GM18870 (cell line): ENCODE data around the gene LRRFIP2.
"Not testable (repeated sequence)": the region's sequence is repeated elsewhere in the genome, so short reads cannot be mapped to it uniquely, and the experiment has no call there.

Experiments used
- ATAC-seq: cut with Tn5 transposase; IDR thresholded peaks from one replicate; pipeline ENCODE4 v1.9.1; 2021; ENCODE audit warnings: moderate library complexity; ENCODE audit not compliant: unreplicated experiment

LRRFIP2 gene

DNA sequence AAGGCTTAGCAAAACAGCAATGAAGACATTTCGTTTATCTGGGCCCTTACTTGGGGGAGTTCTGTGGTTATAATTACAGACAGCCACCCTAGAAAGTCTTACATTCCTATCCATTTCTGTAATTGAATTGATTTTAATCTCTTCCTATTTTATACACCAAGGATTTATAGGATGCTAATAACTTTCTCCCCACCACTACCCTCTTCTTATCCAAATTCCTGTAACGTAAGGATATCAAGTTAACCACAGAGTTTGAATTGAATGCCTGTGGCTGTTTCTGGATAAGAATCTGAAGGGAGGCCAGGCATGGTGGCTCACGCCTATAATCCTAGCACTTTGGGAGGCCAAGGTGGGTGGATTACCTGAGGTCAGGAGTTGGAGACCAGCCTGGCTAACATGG is 102.5 kb downstream of the LRRFIP2 start:
- ATAC-seq: no peak

- ATAC-seq: no peak
Measured at GRCh38 chr3:37068031-37068430, 106.4 kb downstream of the LRRFIP2 start.

DNA sequence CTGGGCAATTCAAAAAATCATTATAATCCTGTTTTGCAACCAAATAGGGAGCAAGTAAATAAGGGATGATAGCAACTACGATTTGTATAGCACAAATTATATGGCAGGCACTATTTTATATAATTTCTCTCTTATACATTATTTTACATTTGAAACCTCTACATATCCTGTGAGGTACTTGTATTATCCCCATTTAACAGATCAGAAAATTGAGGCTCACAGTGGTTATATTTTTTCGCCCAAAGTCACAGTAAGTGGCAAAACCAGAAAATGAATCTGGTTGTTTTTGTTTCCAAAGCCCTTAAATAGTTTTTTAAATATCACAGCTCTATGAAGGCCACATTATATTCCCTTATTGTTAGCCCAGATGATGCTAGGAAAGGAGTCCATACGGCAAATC is 106.8 kb downstream of the LRRFIP2 start:
- ATAC-seq: no peak

GRCh38 chr3:37064747-37065146 is 109.6 kb downstream of the LRRFIP2 start:
- no peak for ATAC-seq

DNA sequence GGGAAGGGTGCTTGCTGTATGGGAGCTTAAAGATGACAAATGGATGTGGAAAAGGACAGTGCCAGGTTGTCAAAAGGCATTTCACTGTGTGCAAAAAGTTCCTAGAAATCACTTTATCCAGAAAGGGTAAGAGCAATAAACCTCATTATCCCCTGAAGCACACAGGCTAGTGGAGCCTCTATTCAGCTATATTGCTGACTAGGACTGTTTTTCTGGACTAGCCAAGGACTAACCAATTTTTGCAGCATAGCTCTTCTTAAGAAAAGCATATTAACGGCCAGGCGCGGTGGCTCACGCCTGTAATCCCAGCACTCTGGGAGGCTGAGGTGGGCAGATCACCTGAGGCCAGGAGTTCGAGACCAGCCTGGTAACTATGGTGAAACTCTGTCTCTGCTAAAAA is 116.3 kb downstream of the LRRFIP2 start:
- ATAC-seq: no peak

DNA sequence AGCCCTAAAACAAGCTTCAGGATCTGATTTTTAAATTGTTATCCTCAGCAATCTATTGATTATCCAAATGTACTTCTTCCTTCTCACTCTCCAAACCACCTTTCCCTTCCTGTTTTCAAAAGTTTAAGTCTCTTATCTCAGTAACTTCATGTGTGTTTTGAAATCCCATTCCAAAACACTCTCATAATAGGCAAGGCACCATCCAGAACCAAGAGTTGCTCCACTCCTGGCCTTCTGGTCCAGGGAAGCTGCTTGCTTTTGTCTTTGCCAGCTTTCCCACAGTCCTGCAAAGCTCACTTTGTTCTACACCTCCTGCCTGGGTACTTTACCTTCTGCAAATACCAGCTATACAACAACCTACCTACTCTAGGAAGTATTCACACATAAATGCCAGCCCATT is 117.6 kb downstream of the LRRFIP2 start:
- ATAC-seq: no peak

DNA sequence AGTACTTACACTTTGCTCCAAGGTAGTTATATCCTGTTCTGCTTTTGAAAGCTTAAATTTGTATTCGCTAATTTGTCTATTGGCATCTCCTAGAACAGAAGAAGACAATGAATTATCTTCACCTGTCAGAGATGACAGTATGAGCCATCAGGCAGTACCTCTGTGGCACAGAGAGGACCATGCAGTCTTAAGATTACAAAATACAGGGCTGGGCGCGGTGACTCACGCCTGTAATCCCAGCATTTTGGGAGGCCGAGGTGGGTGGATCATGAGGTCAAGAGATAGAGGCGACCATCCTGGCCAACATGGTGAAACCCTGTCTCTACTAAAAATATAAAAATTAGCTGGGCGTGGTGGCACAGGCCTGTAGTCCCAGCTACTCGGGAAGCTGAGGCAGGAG is 119.3 kb downstream of the LRRFIP2 start:
- ATAC-seq: not testable (repeated sequence)

GRCh38 chr3:37054370-37054769 is 120.0 kb downstream of the LRRFIP2 start:
- peak; percentile 84 for ATAC-seq

- no peak for ATAC-seq
Measured at GRCh38 chr3:37053753-37054152, 120.6 kb downstream of the LRRFIP2 start.

GRCh38 chr3:37053337-37053736 is 121.0 kb downstream of the LRRFIP2 start:
- ATAC-seq: no peak

DNA sequence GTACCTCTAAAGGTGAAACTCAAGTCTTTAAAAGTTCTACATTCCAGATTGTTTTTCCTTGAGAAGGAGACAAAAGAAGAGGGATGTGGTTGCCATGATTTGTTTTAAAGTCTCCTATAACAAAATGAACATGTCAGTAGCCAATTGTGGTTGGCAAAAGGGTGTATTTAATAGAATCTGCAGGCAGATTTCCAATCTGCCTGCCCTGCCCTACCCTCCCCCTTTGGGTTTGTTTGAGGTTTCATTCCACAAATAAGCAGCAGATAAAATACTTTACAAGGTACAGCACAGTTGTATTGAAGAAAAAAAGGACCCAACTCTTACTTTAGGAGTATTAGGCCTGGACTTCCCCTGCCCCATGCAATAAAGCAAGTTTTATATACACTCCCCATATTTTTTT is 121.5 kb downstream of the LRRFIP2 start:
- no peak for ATAC-seq

- no peak for ATAC-seq
Measured at GRCh38 chr3:37050282-37050681, 124.1 kb downstream of the LRRFIP2 start.

GRCh38 chr3:37042712-37043111 is 131.7 kb downstream of the LRRFIP2 start:
- ATAC-seq: not testable (repeated sequence)

DNA sequence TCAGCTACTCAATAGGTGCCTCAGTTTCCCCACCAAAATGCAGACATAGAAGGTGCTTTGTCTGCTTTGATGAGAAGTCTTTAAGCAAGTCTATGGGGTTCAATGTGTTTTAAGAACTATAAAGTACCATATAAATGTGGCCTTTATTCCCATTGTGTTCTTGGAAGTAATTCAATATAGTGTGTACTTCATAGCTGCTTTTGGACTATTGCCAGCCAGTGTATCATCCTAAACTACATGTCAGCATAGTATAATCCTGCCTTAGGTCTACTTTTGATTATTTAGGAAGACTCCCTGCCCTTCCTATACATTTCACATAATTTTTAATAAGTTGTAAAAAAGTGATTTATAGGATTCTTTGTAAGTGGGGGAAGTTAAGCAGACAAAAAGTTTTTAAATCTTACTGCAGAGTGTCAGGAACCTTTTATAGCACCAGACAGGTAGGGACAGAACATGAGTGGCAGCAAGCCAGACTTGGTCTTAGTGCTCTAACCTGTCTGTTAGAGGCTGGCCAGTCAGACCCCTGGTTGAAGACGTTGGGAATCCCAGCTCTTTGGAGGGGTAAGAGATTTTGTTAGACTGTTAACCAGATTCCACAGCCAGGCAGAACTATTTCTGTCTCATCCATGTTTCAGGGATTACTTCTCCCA is 132.7 kb downstream of the LRRFIP2 start:
- ATAC-seq: no peak

DNA sequence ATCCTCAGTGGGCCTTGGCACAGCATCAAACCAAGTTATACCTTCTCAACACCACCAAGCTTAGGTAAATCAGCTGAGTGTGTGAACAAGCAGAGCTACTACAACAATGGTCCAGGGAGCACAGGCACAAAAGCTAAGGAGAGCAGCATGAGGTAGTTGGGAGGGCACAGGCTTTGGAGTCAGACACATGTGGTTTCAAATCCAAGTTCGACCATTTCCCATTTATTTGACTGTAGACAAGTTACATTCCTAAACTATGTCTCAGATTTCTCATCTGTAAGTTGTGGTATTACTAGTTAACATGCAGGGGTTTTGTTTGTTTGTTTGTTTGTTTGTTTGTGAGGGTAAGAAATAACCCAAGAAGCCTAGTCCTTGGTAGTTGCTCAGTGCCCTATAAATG is 134.2 kb downstream of the LRRFIP2 start:
- ATAC-seq: no peak

- no peak for ATAC-seq
Measured at GRCh38 chr3:37039161-37039846, 135.1 kb downstream of the LRRFIP2 start.

DNA sequence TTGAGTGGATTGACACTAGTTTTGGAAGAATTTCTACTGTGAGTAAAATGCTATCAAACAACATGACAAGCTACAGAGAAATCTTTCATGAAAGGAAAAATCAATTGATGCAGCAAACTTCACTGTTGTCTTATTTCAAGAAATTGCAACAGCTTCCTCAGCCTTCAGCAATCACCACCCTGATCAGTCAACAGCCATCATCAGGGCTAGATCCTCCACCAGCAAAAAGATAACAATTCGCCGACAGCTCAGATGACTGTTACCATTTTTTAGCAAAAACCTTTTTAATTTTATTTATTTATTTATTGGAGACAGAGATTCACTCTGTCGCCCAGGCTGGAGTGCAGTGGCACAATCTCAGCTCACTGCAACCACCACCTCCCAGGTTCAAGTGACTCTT is 137.0 kb downstream of the LRRFIP2 start:
- no peak for ATAC-seq

- ATAC-seq: no peak
Measured at GRCh38 chr3:37032961-37033360, 141.4 kb downstream of the LRRFIP2 start.

GRCh38 chr3:37031096-37031682 is 143.2 kb downstream of the LRRFIP2 start:
- ATAC-seq: no peak

DNA sequence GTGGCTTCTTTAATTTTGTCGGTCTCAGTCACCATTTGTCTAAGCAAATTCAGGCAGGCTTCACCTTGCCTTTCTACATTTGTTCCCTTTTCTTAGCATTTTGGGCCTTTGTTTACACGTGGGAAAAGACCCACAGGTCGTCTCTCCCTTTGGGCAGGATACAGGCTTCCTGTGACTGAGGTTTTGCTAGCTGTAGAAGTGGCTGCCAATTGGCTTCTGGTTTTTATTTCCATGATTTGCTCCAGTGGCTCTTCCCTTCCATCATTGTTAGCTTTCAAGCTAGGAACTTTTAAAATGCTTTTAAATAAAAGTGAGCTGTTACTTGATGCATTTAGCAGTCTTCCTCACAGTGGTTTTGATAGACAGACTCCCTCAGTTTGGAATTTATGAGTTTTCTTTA is 143.8 kb downstream of the LRRFIP2 start:
- ATAC-seq: no peak

GRCh38 chr3:37029516-37030163 is 144.7 kb downstream of the LRRFIP2 start:
- no peak for ATAC-seq

DNA sequence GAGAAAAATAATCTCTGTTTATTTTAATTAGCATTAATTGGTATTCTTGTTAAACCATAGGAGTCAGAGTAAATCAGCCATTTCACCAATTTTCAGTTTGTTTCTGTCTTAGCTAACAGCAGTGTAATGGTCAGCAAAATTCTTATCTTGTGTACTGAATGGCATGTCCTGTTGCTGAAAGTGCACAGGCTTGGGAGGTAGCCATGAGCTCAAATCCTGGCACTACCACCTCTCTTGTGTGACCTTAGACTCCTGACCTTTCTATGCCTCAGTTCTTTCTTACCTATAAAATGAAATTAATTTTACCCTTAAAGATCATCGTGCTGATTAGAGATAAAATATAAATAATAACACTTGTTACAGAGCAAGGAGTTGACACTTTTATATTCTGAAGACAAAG is 145.3 kb downstream of the LRRFIP2 start:
- ATAC-seq: no peak
